Retinal pigment epithelial cell (primary cell): ENCODE measurements around the gene KHDC1.

Source experiments
- DNase-seq: peaks from one replicate; pipeline ENCODE4 v3.0.0-alpha.2; 2010; ENCODE audit warnings: low read depth
- H3K4me3 ChIP-seq: 2 replicates; pipeline ENCODE4 v1.5.1; 2011; ENCODE audit warnings: mild to moderate bottlenecking, low read length, control low read depth, moderate library complexity
- CTCF ChIP-seq: conservative IDR thresholded peaks from 2 replicates; pipeline ENCODE4 v1.5.1; 2011; ENCODE audit warnings: low read depth, low read length, control low read depth, inconsistent platforms

The KHDC1 gene

GRCh38 chr6:73225396-73225795, 37.6 kb downstream of the KHDC1 start, which contains the start of gene KHDC1L:
KHDC1L (minus strand) TSS chr6:73225496; CDS start chr6:73225408, 88 bp downstream.
- no peak for TF ChIP-seq CTCF
- H3K4me3 ChIP-seq: no peak within 1 kb of the TSS
- DNase-seq: no peak

- no peak for DNase-seq
- H3K4me3 ChIP-seq: no peak overlapping the region
- TF ChIP-seq CTCF: no peak
Measured at GRCh38 chr6:73216859-73217258, 46.1 kb downstream of the KHDC1 start.

- DNase-seq: no peak
- no peak for TF ChIP-seq CTCF
- no peak overlapping the region for H3K4me3 ChIP-seq
Measured at GRCh38 chr6:73209117-73209516, 53.9 kb downstream of the KHDC1 start.

- no peak overlapping the region for H3K4me3 ChIP-seq
- no peak for DNase-seq
- no peak for TF ChIP-seq CTCF
Measured at GRCh38 chr6:73207221-73207837, 55.7 kb downstream of the KHDC1 start.

GRCh38 chr6:73204252-73204651, 58.7 kb downstream of the KHDC1 start:
- TF ChIP-seq CTCF: no peak
- H3K4me3 ChIP-seq: no peak overlapping the region
- no peak for DNase-seq

GRCh38 chr6:73203098-73203497, 59.9 kb downstream of the KHDC1 start:
- H3K4me3 ChIP-seq: no peak overlapping the region
- no peak for DNase-seq
- no peak for TF ChIP-seq CTCF

GRCh38 chr6:73200735-73201134, 62.3 kb downstream of the KHDC1 start:
- DNase-seq: no peak
- no peak for TF ChIP-seq CTCF
- H3K4me3 ChIP-seq: no peak overlapping the region
